ENCODE data around the gene PEBP1. TPM values are rescaled to one million over a fixed set of nuclear protein-coding genes. Genes with fewer than 3 reads are reported as not detected.

Gene PEBP1
- total RNA-seq, 1 donor = 185 TPM

GRCh38 chr12:118145113-118145797, 9.3 kb downstream of the PEBP1 start:
- Histone ChIP-seq H4K20me1 (ENCODE audit: insufficient read depth, low read length) (peaks cover 4% of the 10 kb centered on the region), H3K4me2 (ENCODE audit: insufficient read depth, low read length) (no peak overlapping the region), H3K79me2 (ENCODE audit: insufficient read depth, low read length) (peaks cover 6% of the 10 kb centered on the region), H2AFZ (ENCODE audit: low read length) (no peak overlapping the region), H3K9me3 (ENCODE audit: low read depth, low read length) (no peaks in the 10 kb centered on the region), H3K4me1 (ENCODE audit: insufficient read depth, low read length) (no peaks in the 10 kb centered on the region), H3K27me3 (ENCODE audit: insufficient read depth, low read length) (no peaks in the 10 kb centered on the region), H3K4me3 (ENCODE audit: insufficient read depth, low read length) (no peak overlapping the region), H3K27ac (ENCODE audit: low read depth, low read length) (no peak overlapping the region), H3K36me3 (ENCODE audit: insufficient read depth, low read length) (peaks cover 56% of the 10 kb centered on the region)
- no peak for DNase-seq (ENCODE audit: insufficient read length, low spot score, missing footprints)
- no peak for TF ChIP-seq CTCF (IDR thresholded peaks at IDR 0.05; ENCODE audit: extremely low read depth, low read depth, low read length)

- peaks cover 56% of the 10 kb centered on the region for H3K36me3 ChIP-seq (ENCODE audit: insufficient read depth, low read length)
- no peak overlapping the region for H2AFZ ChIP-seq (ENCODE audit: low read length)
- peaks cover 4% of the 10 kb centered on the region for H4K20me1 ChIP-seq (ENCODE audit: insufficient read depth, low read length)
- H3K27ac ChIP-seq (ENCODE audit: low read depth, low read length) = no peak overlapping the region
- H3K79me2 ChIP-seq (ENCODE audit: insufficient read depth, low read length) = peaks cover 6% of the 10 kb centered on the region
- H3K4me3 ChIP-seq (ENCODE audit: insufficient read depth, low read length) = no peak overlapping the region
- no peaks in the 10 kb centered on the region for H3K27me3 ChIP-seq (ENCODE audit: insufficient read depth, low read length)
- H3K9me3 ChIP-seq (ENCODE audit: low read depth, low read length) = no peaks in the 10 kb centered on the region
- H3K4me1 ChIP-seq (ENCODE audit: insufficient read depth, low read length) = no peaks in the 10 kb centered on the region
- no peak for DNase-seq (ENCODE audit: insufficient read length, low spot score, missing footprints)
- TF ChIP-seq CTCF (IDR thresholded peaks at IDR 0.05; ENCODE audit: extremely low read depth, low read depth, low read length) = no peak
- H3K4me2 ChIP-seq (ENCODE audit: insufficient read depth, low read length) = no peak overlapping the region
These were observed 9.9 kb downstream of the PEBP1 start for GRCh38 chr12:118145798-118146156.

- Histone ChIP-seq H3K27me3 (ENCODE audit: insufficient read depth, low read length) (no peaks in the 10 kb centered on the region), H3K9me3 (ENCODE audit: low read depth, low read length) (no peaks in the 10 kb centered on the region), H3K36me3 (ENCODE audit: insufficient read depth, low read length) (peaks cover 49% of the 10 kb centered on the region), H3K27ac (ENCODE audit: low read depth, low read length) (no peak overlapping the region), H3K4me1 (ENCODE audit: insufficient read depth, low read length) (no peaks in the 10 kb centered on the region), H3K4me3 (ENCODE audit: insufficient read depth, low read length) (no peak overlapping the region), H4K20me1 (ENCODE audit: insufficient read depth, low read length) (peaks cover 4% of the 10 kb centered on the region), H2AFZ (ENCODE audit: low read length) (no peak overlapping the region), H3K79me2 (ENCODE audit: insufficient read depth, low read length) (no peaks in the 10 kb centered on the region), H3K4me2 (ENCODE audit: insufficient read depth, low read length) (no peak overlapping the region)
- TF ChIP-seq CTCF (IDR thresholded peaks at IDR 0.05; ENCODE audit: extremely low read depth, low read depth, low read length) = no peak
- DNase-seq (ENCODE audit: insufficient read length, low spot score, missing footprints) = peak; percentile 74
These were observed 12.4 kb downstream of the PEBP1 start for GRCh38 chr12:118148287-118148686.

GRCh38 chr12:118150625-118151024, 14.7 kb downstream of the PEBP1 start:
- no peaks in the 10 kb centered on the region for H3K79me2 ChIP-seq (ENCODE audit: insufficient read depth, low read length)
- H3K4me3 ChIP-seq (ENCODE audit: insufficient read depth, low read length) = no peak overlapping the region
- TF ChIP-seq CTCF (IDR thresholded peaks at IDR 0.05; ENCODE audit: extremely low read depth, low read depth, low read length) = no peak
- no peaks in the 10 kb centered on the region for H3K27me3 ChIP-seq (ENCODE audit: insufficient read depth, low read length)
- H3K4me1 ChIP-seq (ENCODE audit: insufficient read depth, low read length) = no peaks in the 10 kb centered on the region
- peaks cover 29% of the 10 kb centered on the region for H3K36me3 ChIP-seq (ENCODE audit: insufficient read depth, low read length)
- no peak for DNase-seq (ENCODE audit: insufficient read length, low spot score, missing footprints)
- H3K4me2 ChIP-seq (ENCODE audit: insufficient read depth, low read length) = no peak overlapping the region
- H4K20me1 ChIP-seq (ENCODE audit: insufficient read depth, low read length) = no peaks in the 10 kb centered on the region
- H3K27ac ChIP-seq (ENCODE audit: low read depth, low read length) = no peak overlapping the region
- H2AFZ ChIP-seq (ENCODE audit: low read length) = no peak overlapping the region
- no peaks in the 10 kb centered on the region for H3K9me3 ChIP-seq (ENCODE audit: low read depth, low read length)
